H1 (cell line): ENCODE measurements around the gene CXCL12. TPM values are rescaled to one million over a fixed set of nuclear protein-coding genes. Genes with fewer than 3 reads are reported as not detected.
A peak's percentile ranks its signal among the peaks of the same experiment; 100 is the strongest.

Experiments used
- CTCF ChIA-PET: fragments of 300-600 bp; sonication (Branson Sonifier 250); formaldehyde crosslinking; loops from one replicate; lab custom pipeline; 2021; ENCODE audit not compliant: partially characterized antibody; lab: Charles Lee
- POLR2A ChIA-PET: fragments of 300-600 bp; sonication (Branson Sonifier 250); formaldehyde crosslinking; loops from one replicate; lab custom pipeline; 2021; ENCODE audit warnings: inconsistent platforms; ENCODE audit not compliant: partially characterized antibody; lab: Charles Lee
- DNase-seq, 2 experiments: peaks; one replicate each; pipeline versions ENCODE4 v3.0.0 to v3.0.0-alpha.2; 2010 to 2022; ENCODE audit warnings: low spot score in 2 of 2, low read depth in 1 of 2, mixed read lengths in 1 of 2
- FAIRE-seq: peaks from 2 replicates; lab custom pipeline; 2011; peaks lifted over from hg19 to GRCh38; lab: Jason Lieb, UNC
- H2AFZ ChIP-seq: 2 replicates; pipeline ENCODE4 v1.8.1; 2012; ENCODE audit warnings: low read length, inconsistent platforms
- H2AK5ac ChIP-seq: 2 replicates; pipeline ENCODE4 v1.6.1; 2013; ENCODE audit warnings: low read depth, low read length
- H2BK120ac ChIP-seq: replicated peaks from 2 replicates; pipeline ENCODE3; 2013; ENCODE audit warnings: low read depth, low read length, inconsistent platforms
- H2BK12ac ChIP-seq: 2 replicates; pipeline ENCODE4 v1.6.1; 2013; ENCODE audit warnings: low read depth, low read length
- H2BK15ac ChIP-seq: 2 replicates; pipeline ENCODE4 v1.6.1; 2013; ENCODE audit warnings: low read length
- H2BK20ac ChIP-seq: 2 replicates; pipeline ENCODE4 v1.6.1; 2013; ENCODE audit warnings: low read length
- H2BK5ac ChIP-seq: 2 replicates; pipeline ENCODE4 v1.6.1; 2013; ENCODE audit warnings: low read depth, low read length
- H3K14ac ChIP-seq: 2 replicates; pipeline ENCODE4 v1.6.1; 2013; ENCODE audit warnings: inconsistent platforms; ENCODE audit not compliant: insufficient read length
- H3K18ac ChIP-seq: 2 replicates; pipeline ENCODE4 v1.6.1; 2013; ENCODE audit warnings: low read length; ENCODE audit errors: extremely low read depth
- H3K23ac ChIP-seq: 2 replicates; pipeline ENCODE4 v1.6.1; 2013; ENCODE audit warnings: inconsistent platforms; ENCODE audit not compliant: insufficient read length
- H3K23me2 ChIP-seq: 2 replicates; pipeline ENCODE4 v1.6.1; 2013; ENCODE audit warnings: low read depth, low read length
- H3K27ac ChIP-seq: 2 replicates; pipeline ENCODE4 v1.6.1; 2011; ENCODE audit warnings: low read depth, low read length, inconsistent platforms
- H3K27me3 ChIP-seq, 4 experiments: replicated peaks in 1 of 4; 1 replicate in 1 of 4; 2 replicates in 3 of 4; pipeline versions ENCODE4 v1.6.1 to v1.8.1; 2011 to 2013; ENCODE audit warnings: low read length in 3 of 4, mild to moderate bottlenecking in 3 of 4, inconsistent platforms in 2 of 4, mixed read lengths in 2 of 4, moderate library complexity in 1 of 4; ENCODE audit not compliant: control insufficient read depth in 3 of 4, insufficient read depth in 3 of 4; ENCODE audit errors: extremely low read depth in 1 of 4
- H3K36me3 ChIP-seq, 4 experiments: 2 replicates each; pipeline versions ENCODE4 v1.6.1 to v1.8.1; 2011 to 2013; ENCODE audit warnings: mild to moderate bottlenecking in 4 of 4, low read length in 3 of 4, moderate library complexity in 2 of 4, control low read depth in 1 of 4, inconsistent platforms in 1 of 4; ENCODE audit not compliant: insufficient read depth in 4 of 4, control insufficient read depth in 2 of 4
- H3K4ac ChIP-seq: replicated peaks from 2 replicates; pipeline ENCODE3; 2013; ENCODE audit warnings: low read length, low read depth, mixed read lengths, inconsistent platforms; ENCODE audit not compliant: insufficient read length
- H3K4me1 ChIP-seq, 4 experiments: replicated peaks in 1 of 4; 1 replicate in 1 of 4; 2 replicates in 3 of 4; pipeline versions ENCODE4 v1.6.1 to v1.8.1; 2011 to 2013; ENCODE audit warnings: low read length in 3 of 4, inconsistent platforms in 2 of 4, mixed read lengths in 1 of 4; ENCODE audit not compliant: insufficient read depth in 4 of 4, control insufficient read depth in 3 of 4
- H3K4me2 ChIP-seq, 2 experiments: 2 replicates each; pipeline versions ENCODE4 v1.6.1 to v1.8.1; 2011 to 2013; ENCODE audit warnings: low read depth in 2 of 2, low read length in 2 of 2, control low read depth in 1 of 2, inconsistent platforms in 1 of 2, mild to moderate bottlenecking in 1 of 2; ENCODE audit not compliant: insufficient read depth in 1 of 2
- H3K4me3 ChIP-seq, 4 experiments: fragments of 200-600, 300-600 bp in 1 of 4; sonication (generic), shearing (Covaris generic), sonication (Bioruptor Twin) in 1 of 4; 2 replicates each; pipeline versions ENCODE4 v1.5.1 to v1.8.1; 2011 to 2016; ENCODE audit warnings: low read length in 4 of 4, low read depth in 3 of 4, control low read depth in 2 of 4, inconsistent platforms in 2 of 4, mild to moderate bottlenecking in 2 of 4, mixed read lengths in 1 of 4, moderate library complexity in 1 of 4; ENCODE audit not compliant: insufficient read depth in 2 of 4; ENCODE audit errors: extremely low read depth in 1 of 4
- H3K56ac ChIP-seq: replicated peaks from 2 replicates; pipeline ENCODE3; 2013; ENCODE audit warnings: low read depth, mild to moderate bottlenecking, mixed read lengths, low read length, inconsistent platforms; ENCODE audit not compliant: insufficient read length
- H3K79me1 ChIP-seq: 2 replicates; pipeline ENCODE4 v1.6.1; 2013; ENCODE audit warnings: low read depth, low read length, control low read depth
- H3K79me2 ChIP-seq, 2 experiments: 2 replicates each; pipeline versions ENCODE4 v1.6.1 to v1.8.1; 2012 to 2013; ENCODE audit warnings: low read length in 2 of 2, mild to moderate bottlenecking in 2 of 2, inconsistent platforms in 1 of 2; ENCODE audit not compliant: insufficient read depth in 2 of 2, control insufficient read depth in 1 of 2
- H3K9ac ChIP-seq, 4 experiments: replicated peaks in 1 of 4; 1 replicate in 1 of 4; 2 replicates in 3 of 4; pipeline versions ENCODE4 v1.6.1 to v1.8.1; 2011 to 2013; ENCODE audit warnings: low read depth in 3 of 4, low read length in 3 of 4, control low read depth in 2 of 4, mild to moderate bottlenecking in 2 of 4, moderate library complexity in 2 of 4, inconsistent platforms in 1 of 4; ENCODE audit errors: extremely low read depth in 1 of 4
- H3K9me3 ChIP-seq, 2 experiments: 2 replicates each; pipeline versions ENCODE4 v1.6.1 to v1.8.1; 2012 to 2013; ENCODE audit warnings: mild to moderate bottlenecking in 2 of 2, moderate library complexity in 2 of 2, control low read depth in 1 of 2, inconsistent platforms in 1 of 2, low read depth in 1 of 2, low read length in 1 of 2, mixed read lengths in 1 of 2; ENCODE audit not compliant: insufficient read depth in 2 of 2
- H4K20me1 ChIP-seq, 2 experiments: replicated peaks in 1 of 2; 2 replicates each; pipeline versions ENCODE3 to v1.8.1; 2011 to 2013; ENCODE audit warnings: inconsistent platforms in 2 of 2, low read length in 2 of 2, mild to moderate bottlenecking in 1 of 2; ENCODE audit not compliant: insufficient read depth in 2 of 2, control insufficient read depth in 1 of 2
- H4K5ac ChIP-seq: 2 replicates; pipeline ENCODE4 v1.6.1; 2013; ENCODE audit warnings: low read length, low read depth, mixed read lengths, inconsistent platforms; ENCODE audit not compliant: insufficient read length
- H4K8ac ChIP-seq: 2 replicates; pipeline ENCODE4 v1.8.0; 2013; ENCODE audit warnings: mild to moderate bottlenecking, moderate library complexity, low read length, inconsistent platforms; ENCODE audit not compliant: insufficient read depth; ENCODE audit errors: extremely low read depth
- H4K91ac ChIP-seq: replicated peaks from 2 replicates; pipeline ENCODE3; 2013; ENCODE audit warnings: low read length, mixed read lengths, inconsistent platforms; ENCODE audit not compliant: insufficient read length
- ASH2L ChIP-seq: fragments of 200-600, 300-600 bp; sonication (generic); IDR thresholded peaks from one replicate; pipeline ENCODE4 v1.7.1; 2017; ENCODE audit warnings: low read length
- EP300 ChIP-seq, 2 experiments: IDR thresholded peaks; 1 replicate in 1 of 2; 2 replicates in 1 of 2; pipeline ENCODE4 v1.6.1; 2011 to 2012; ENCODE audit warnings: low read depth in 2 of 2, low read length in 2 of 2, mild to moderate bottlenecking in 2 of 2, borderline replicate concordance in 1 of 2, inconsistent platforms in 1 of 2, moderate library complexity in 1 of 2
- GABPA ChIP-seq: IDR thresholded peaks from 2 replicates; pipeline ENCODE4 v1.6.1; 2011; ENCODE audit warnings: mild to moderate bottlenecking, low read length, moderate library complexity, borderline replicate concordance; ENCODE audit not compliant: insufficient read depth
- POU5F1 ChIP-seq: IDR thresholded peaks from 2 replicates; pipeline ENCODE4 v1.6.1; 2011; ENCODE audit warnings: low read depth, mild to moderate bottlenecking, low read length, moderate library complexity
- RBBP5 ChIP-seq: IDR thresholded peaks from 2 replicates; pipeline ENCODE4 v1.7.1; 2012; ENCODE audit warnings: low read depth, mild to moderate bottlenecking, inconsistent platforms, low read length, moderate library complexity, borderline replicate concordance
- SIN3A ChIP-seq, 2 experiments: IDR thresholded peaks in 1 of 2; conservative IDR thresholded peaks in 1 of 2; 2 replicates each; pipeline ENCODE4 v1.6.1; 2011 to 2012; ENCODE audit warnings: low read length in 2 of 2, improper control_type of control experiment in 1 of 2, low read depth in 1 of 2, mild to moderate bottlenecking in 1 of 2
- SP1 ChIP-seq: IDR thresholded peaks from 2 replicates; pipeline ENCODE4 v1.6.1; 2011; ENCODE audit warnings: low read depth, low read length
- SRF ChIP-seq: IDR thresholded peaks from 2 replicates; pipeline ENCODE4 v1.6.1; 2011; ENCODE audit warnings: mild to moderate bottlenecking, low read depth, low read length, moderate library complexity
- ZNF274 ChIP-seq: IDR thresholded peaks from 2 replicates; pipeline ENCODE4 v1.7.0; 2012; ENCODE audit warnings: low read length, borderline replicate concordance; ENCODE audit errors: extremely low read depth
- WGBS, 2 experiments: shearing (Covaris generic) in 1 of 2; methylation state at CpG; one replicate each; pipeline versions ENCODE4 v1.1.6 to v1.1.7; 2013 to 2015; ENCODE audit warnings: low lambda C conversion rate in 2 of 2, mixed read lengths in 2 of 2, inconsistent platforms in 1 of 2, low coverage in 1 of 2, missing lambda C conversion rate in 1 of 2; ENCODE audit not compliant: insufficient replicate concordance in 2 of 2, insufficient coverage in 1 of 2, insufficient read length in 1 of 2; ENCODE audit errors: extremely low coverage in 1 of 2, missing lambda C conversion rate in 1 of 2; 5-methylcytosine and 5-hydroxymethylcytosine counted together
- polyA plus RNA-seq, 7 experiments: library from polyadenylated mRNA; depleted of rRNA in 3 of 7; stranded (reverse) in 5 of 7; unstranded in 2 of 7; fragments of >200 nt in 5 of 7; fragments of 200-250 nt in 2 of 7; gene quantifications; 1 replicate in 5 of 7; 2 replicates in 1 of 7; 4 replicates in 1 of 7; pipeline versions ENCODE4 v1.2.1 to v1.2.3, GENCODE V29; 2011 to 2013; ENCODE audit warnings: missing spikeins in 2 of 7, mixed read lengths in 2 of 7
- total RNA-seq: library from RNA; stranded (reverse); fragmentation: NEBNext Ultra II Directional; extraction: Animal tissue kit (Norgen Biotek cat#: 25700); gene quantifications from 2 replicates; pipeline ENCODE4 v1.2.1, GENCODE V29; 2021
- TF ChIP-seq, protein P1 (sequence below): IDR thresholded peaks from 2 replicates; pipeline ENCODE4 v1.6.1; 2012; ENCODE audit warnings: inconsistent platforms

Gene CXCL12
- total and polyA plus RNA-seq, 2 of the 8 experiments (the other 6 are each of a cell fraction or from before 2014, with no cell fraction given), result 51.4 to 53.8 TPM

GRCh38 chr10:44395902-44396670, 11.2 kb upstream of the CXCL12 start:
- Histone ChIP-seq H3K23ac (no peak overlapping the region), H2BK5ac (0 out of 2 replicates have a peak overlapping the region, but pooled peaks have one; percentile 35), H3K14ac (no peak overlapping the region), H4K5ac (no peak overlapping the region), H2BK120ac (no peak overlapping the region), H3K36me3 (no peaks in the 10 kb centered on the region), H3K18ac (peak overlapping the region; percentile 25; the same call in 1 of the 2 replicates), H2BK15ac (no peak overlapping the region), H4K8ac (no peak overlapping the region), H4K91ac (no peak overlapping the region), H2BK20ac (0 out of 2 replicates have a peak overlapping the region, but pooled peaks have one; percentile 89), H2BK12ac (peak overlapping the region; percentile 90; the same call in 1 of the 2 replicates), H3K79me2 (no peaks in the 10 kb centered on the region), H3K27me3 (peaks cover 0 to 2% (median 0%) of the 10 kb centered on the region in 4 experiments; a peak in 1 of 7 replicates), H2AFZ (no peak overlapping the region), H3K4me2 (no peak overlapping the region), H3K4ac (no peak overlapping the region), H3K56ac (no peak overlapping the region), H4K20me1 (peaks cover 0 to 4% of the 10 kb centered on the region in 2 experiments), H3K9me3 (no peaks in the 10 kb centered on the region), H2AK5ac (0 out of 2 replicates have a peak overlapping the region, but pooled peaks have one; percentile 0), H3K4me3 (no peak overlapping the region), H3K79me1 (no peaks in the 10 kb centered on the region), H3K4me1 (peaks cover 7 to 25% (median 23%) of the 10 kb centered on the region in 4 experiments), H3K27ac (no peak overlapping the region), H3K23me2 (peaks cover 5% of the 10 kb centered on the region; the same call in 1 of the 2 replicates), H3K9ac (no peak overlapping the region)
- 87% methylated on average over 11 of the region's 11 CpGs; no CpG with 5 or more reads in 1 of the 2 experiments for WGBS, 2 experiments
- ChIA-PET POLR2A (interaction anchor here (1.3 to 1.6 kb wide), 2 partner anchors 12 to 25 kb away, joined by 4 to 5 read pairs; no protein-coding TSS in a partner anchor), CTCF (interaction anchor here (0.6 to 4.3 kb wide), 15 partner anchors 9 to 731 kb away, joined by 3 to 32 read pairs (median 3); no protein-coding TSS in a partner anchor)
- no peak for DNase-seq
- FAIRE-seq, result no peak
- TF ChIP-seq SP1, result no peak
- TF ChIP-seq, protein P1, sequence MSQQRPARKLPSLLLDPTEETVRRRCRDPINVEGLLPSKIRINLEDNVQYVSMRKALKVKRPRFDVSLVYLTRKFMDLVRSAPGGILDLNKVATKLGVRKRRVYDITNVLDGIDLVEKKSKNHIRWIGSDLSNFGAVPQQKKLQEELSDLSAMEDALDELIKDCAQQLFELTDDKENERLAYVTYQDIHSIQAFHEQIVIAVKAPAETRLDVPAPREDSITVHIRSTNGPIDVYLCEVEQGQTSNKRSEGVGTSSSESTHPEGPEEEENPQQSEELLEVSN, result no peak
- no peak for TF ChIP-seq SIN3A (conservative IDR thresholded peaks at IDR 0.05 in 1 of 2, IDR thresholded peaks at IDR 0.05 in 1 of 2; ENCODE audit: low read depth in 1 of 2, low read length in 2 of 2)
- no peak for TF ChIP-seq ASH2L
- TF ChIP-seq GABPA, result no peak
- TF ChIP-seq POU5F1, result no peak
- no peak for TF ChIP-seq RBBP5
- TF ChIP-seq SRF, result no peak
- no peak for TF ChIP-seq ZNF274
- no peak for TF ChIP-seq EP300 (IDR thresholded peaks at IDR 0.05; ENCODE audit: borderline replicate concordance in 1 of 2, low read depth in 2 of 2, low read length in 2 of 2)
